NB4 (cell line): ENCODE results near the gene ISG20.

Source experiments
- DNase-seq: peaks from one replicate; pipeline ENCODE4 v3.0.0; 2010; ENCODE audit warnings: low read depth
- H3K4me3 ChIP-seq: one replicate; pipeline ENCODE4 v1.5.1; 2011; ENCODE audit warnings: mild to moderate bottlenecking, low read depth, low read length, moderate library complexity
- CTCF ChIP-seq: IDR thresholded peaks from one replicate; pipeline ENCODE4 v1.5.1; 2012; ENCODE audit warnings: low read depth, low read length
- MAX ChIP-seq: IDR thresholded peaks from 2 replicates; pipeline ENCODE4 v1.6.1; 2011; ENCODE audit warnings: low read depth, low read length
- MYC ChIP-seq: IDR thresholded peaks from 2 replicates; pipeline ENCODE4 v1.6.1; 2011; ENCODE audit warnings: low read depth, low read length
- POLR2A ChIP-seq: IDR thresholded peaks from 2 replicates; pipeline ENCODE4 v1.6.1; 2011; ENCODE audit warnings: mild to moderate bottlenecking; ENCODE audit not compliant: insufficient read length; ENCODE audit errors: extremely low read depth

ISG20 gene

GRCh38 chr15:88657326-88658069 lies 18.7 kb downstream of the ISG20 start:
- DNase-seq = peak; percentile 55
- no peak overlapping the region for H3K4me3 ChIP-seq
- no peak; the same call in 1 of the 2 replicates for TF ChIP-seq MAX
- peak; percentile 72 for TF ChIP-seq CTCF
- TF ChIP-seq POLR2A = no peak

GRCh38 chr15:88658070-88658965 lies 19.5 kb downstream of the ISG20 start:
- no peak for TF ChIP-seq CTCF
- TF ChIP-seq MYC = no peak
- TF ChIP-seq POLR2A = no peak
- DNase-seq = no peak
- no peak overlapping the region for H3K4me3 ChIP-seq

- H3K4me3 ChIP-seq = no peak overlapping the region
- TF ChIP-seq MAX (no peak), MYC (no peak), POLR2A (no peak), CTCF (no peak)
Measured at GRCh38 chr15:88658972-88659931, 20.4 kb downstream of the ISG20 start.

GRCh38 chr15:88661041-88661700 lies 22.4 kb downstream of the ISG20 start:
- DNase-seq = no peak
- no peak overlapping the region for H3K4me3 ChIP-seq
- TF ChIP-seq MAX (no peak), CTCF (no peak), POLR2A (no peak), MYC (no peak)

More at GRCh38 chr15:88658972-88659931, 20.4 kb downstream of the ISG20 start:
- DNase-seq = no peak

- TF ChIP-seq MYC (no peak), POLR2A (no peak), MAX (no peak), CTCF (no peak)
- no peak overlapping the region for H3K4me3 ChIP-seq
- no peak for DNase-seq
Measured at GRCh38 chr15:88661761-88662556, 23.1 kb downstream of the ISG20 start.
